ENCODE results near the gene DIRAS2. TPM values are rescaled to one million over a fixed set of nuclear protein-coding genes. Genes with fewer than 3 reads are reported as not detected.

DIRAS2 gene
- total RNA-seq, 3 donors from 2014 or later (not counting 1 experiment from before 2014, with no cell fraction given), result not detected

DNA sequence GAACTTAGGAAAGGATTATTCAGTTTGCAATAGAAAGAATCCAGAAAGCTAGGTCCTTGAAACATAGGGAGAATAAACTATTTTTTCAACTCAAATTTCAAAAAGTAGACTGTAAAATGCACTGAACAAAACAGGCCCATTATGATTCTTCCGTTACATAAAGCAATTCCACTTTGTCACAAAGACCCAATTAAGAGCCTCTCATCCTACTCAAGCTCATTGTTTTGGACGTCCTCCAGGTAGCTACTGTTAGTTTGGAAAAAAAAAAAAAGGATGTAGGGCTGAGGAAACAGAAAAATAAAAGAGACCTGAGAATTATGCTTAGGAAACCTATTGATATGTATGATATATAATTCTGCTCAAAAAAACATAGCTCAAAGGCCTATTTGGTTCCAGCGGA lies 74.0 kb downstream of the DIRAS2 start:
- 100% methylated on average over 2 of the region's 3 CpGs for WGBS (ENCODE audit: insufficient coverage)
- H3K4me1 ChIP-seq (ENCODE audit: control insufficient read depth, insufficient read depth, low read length), result no peaks in the 10 kb centered on the region

DNA sequence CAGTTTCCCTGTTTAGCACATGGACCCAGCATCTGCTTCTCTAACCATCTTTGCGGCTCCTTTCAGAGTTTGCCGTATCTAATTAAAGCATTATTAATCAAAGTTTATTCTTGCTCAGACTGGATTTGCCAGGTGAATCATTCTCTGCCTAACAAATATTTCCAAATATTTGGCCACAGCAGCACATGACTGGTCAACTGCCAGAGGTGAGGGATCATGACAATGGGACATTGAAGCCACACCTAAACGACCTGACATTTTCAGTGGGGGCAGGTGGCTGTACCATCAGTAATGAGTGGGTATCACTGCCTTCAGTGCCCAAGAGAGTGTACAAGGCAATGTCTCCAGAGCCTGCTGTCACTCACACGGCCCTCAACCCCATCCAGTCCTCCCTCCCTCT lies 80.4 kb downstream of the DIRAS2 start:
- Mint-ChIP-seq H3K27me3 (ENCODE audit: low read depth in 2 of 2) (peaks cover 2 to 4% of the 10 kb centered on the region in 2 donors), H3K36me3 (no peaks in the 10 kb centered on the region), H3K4me3 (no peak overlapping the region), H3K27ac (no peak overlapping the region), H3K9me3 (no peaks in the 10 kb centered on the region), H3K4me1 (no peaks in the 10 kb centered on the region)
- intact Hi-C loops (cut with micrococcal nuclease), result no loop called here
- Histone ChIP-seq H3K9me3 (ENCODE audit: control insufficient read depth, insufficient read depth, low read length) (no peaks in the 10 kb centered on the region), H3K4me3 (ENCODE audit: low read length) (no peak overlapping the region), H3K27ac (ENCODE audit: low read length) (no peak overlapping the region), H3K4me1 (ENCODE audit: control insufficient read depth, insufficient read depth, low read length) (no peaks in the 10 kb centered on the region), H3K36me3 (ENCODE audit: control insufficient read depth, insufficient read depth, low read length) (no peaks in the 10 kb centered on the region), H3K27me3 (ENCODE audit: control insufficient read depth, insufficient read depth, low read length) (no peaks in the 10 kb centered on the region)
- WGBS (ENCODE audit: insufficient coverage), result 80% methylated on average over 4 of the region's 4 CpGs
- TF ChIP-seq, protein P1, sequence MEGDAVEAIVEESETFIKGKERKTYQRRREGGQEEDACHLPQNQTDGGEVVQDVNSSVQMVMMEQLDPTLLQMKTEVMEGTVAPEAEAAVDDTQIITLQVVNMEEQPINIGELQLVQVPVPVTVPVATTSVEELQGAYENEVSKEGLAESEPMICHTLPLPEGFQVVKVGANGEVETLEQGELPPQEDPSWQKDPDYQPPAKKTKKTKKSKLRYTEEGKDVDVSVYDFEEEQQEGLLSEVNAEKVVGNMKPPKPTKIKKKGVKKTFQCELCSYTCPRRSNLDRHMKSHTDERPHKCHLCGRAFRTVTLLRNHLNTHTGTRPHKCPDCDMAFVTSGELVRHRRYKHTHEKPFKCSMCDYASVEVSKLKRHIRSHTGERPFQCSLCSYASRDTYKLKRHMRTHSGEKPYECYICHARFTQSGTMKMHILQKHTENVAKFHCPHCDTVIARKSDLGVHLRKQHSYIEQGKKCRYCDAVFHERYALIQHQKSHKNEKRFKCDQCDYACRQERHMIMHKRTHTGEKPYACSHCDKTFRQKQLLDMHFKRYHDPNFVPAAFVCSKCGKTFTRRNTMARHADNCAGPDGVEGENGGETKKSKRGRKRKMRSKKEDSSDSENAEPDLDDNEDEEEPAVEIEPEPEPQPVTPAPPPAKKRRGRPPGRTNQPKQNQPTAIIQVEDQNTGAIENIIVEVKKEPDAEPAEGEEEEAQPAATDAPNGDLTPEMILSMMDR (IDR thresholded peaks at IDR 0.05), result no peak
- no peak for ATAC-seq
- DNase-seq, result no peak

More for the DNA sequence above, 74.0 kb downstream of the DIRAS2 start:
- Histone ChIP-seq H3K27me3 (ENCODE audit: control insufficient read depth, insufficient read depth, low read length) (no peaks in the 10 kb centered on the region), H3K9me3 (ENCODE audit: control insufficient read depth, insufficient read depth, low read length) (no peaks in the 10 kb centered on the region), H3K4me3 (ENCODE audit: low read length) (no peak overlapping the region), H3K27ac (ENCODE audit: low read length) (no peak overlapping the region), H3K36me3 (ENCODE audit: control insufficient read depth, insufficient read depth, low read length) (no peaks in the 10 kb centered on the region)
- Mint-ChIP-seq H3K4me1 (no peaks in the 10 kb centered on the region), H3K27me3 (ENCODE audit: low read depth in 2 of 2) (peaks cover 9 to 32% of the 10 kb centered on the region in 2 donors), H3K4me3 (no peak overlapping the region), H3K27ac (no peak overlapping the region), H3K36me3 (no peaks in the 10 kb centered on the region), H3K9me3 (no peaks in the 10 kb centered on the region)
- TF ChIP-seq, protein P1 (IDR thresholded peaks at IDR 0.05), result no peak
- DNase-seq (no peak), ATAC-seq (no peak)
- intact Hi-C loops (cut with micrococcal nuclease), result no loop called here

Other genes starting within 250 kb of the DIRAS2 start
- gene SYK, start 159.0 kb upstream of the DIRAS2 start, total RNA-seq, result 100 to 1,000 TPM in 1 of 3 donors, 10 to 100 TPM in 2; 75.5 to 104 (median 78.0) TPM